Measurements from ENCODE around the gene FNIP2. TPM values are rescaled to one million over a fixed set of nuclear protein-coding genes. Genes with fewer than 3 reads are reported as not detected.

Gene FNIP2
- polyA plus RNA-seq, 1 donor from 2014 or later, result 51.7 TPM

DNA sequence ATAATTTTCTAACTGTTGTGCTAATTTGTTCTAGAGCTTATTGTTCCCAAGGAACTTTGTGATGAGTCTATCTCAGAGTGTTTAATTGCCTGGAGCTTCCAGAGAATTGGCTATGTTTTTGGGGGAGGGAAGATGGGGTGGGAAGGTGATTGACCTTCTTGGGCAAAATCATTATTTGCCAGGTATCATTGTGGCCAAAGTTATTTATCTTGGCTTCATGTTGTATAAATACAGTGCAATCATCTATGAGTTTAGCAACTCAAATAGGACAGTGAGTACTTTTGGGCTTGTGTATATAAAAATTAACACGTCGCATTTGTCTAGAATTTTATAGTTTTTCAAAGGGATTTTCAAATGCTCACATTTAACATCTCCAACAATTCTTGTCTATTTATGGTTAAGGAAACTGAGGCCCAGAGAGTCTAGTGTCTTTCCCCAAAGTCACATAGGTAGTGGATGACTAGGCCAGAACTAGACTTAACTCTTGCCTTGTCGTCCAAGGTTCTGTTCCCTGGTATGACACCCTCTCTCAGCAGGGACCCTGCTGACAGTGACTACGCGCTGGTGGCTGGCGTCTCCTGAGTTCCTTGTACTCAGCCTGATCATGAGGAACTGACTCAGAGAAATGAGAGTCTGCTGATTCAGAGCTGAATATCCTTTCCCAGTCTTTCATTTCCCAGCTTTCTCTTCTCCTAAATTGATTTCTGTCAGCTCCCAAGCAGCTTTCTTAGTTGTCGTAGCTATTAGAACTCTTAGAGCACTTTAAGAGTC lies 27.7 kb downstream of the FNIP2 start:
- H3K27me3 ChIP-seq (ENCODE audit: insufficient read depth, low read depth, low read length), result no peaks in the 10 kb centered on the region
- H3K9me2 ChIP-seq (ENCODE audit: insufficient read depth, low read length), result no peaks in the 10 kb centered on the region
- H3K27ac ChIP-seq (ENCODE audit: low read length), result no peak overlapping the region
- H3K36me3 ChIP-seq (ENCODE audit: insufficient read depth, low read length), result no peaks in the 10 kb centered on the region
- H3K9ac ChIP-seq (ENCODE audit: low read length), result no peak overlapping the region
- TF ChIP-seq POLR2AphosphoS5 (IDR thresholded peaks at IDR 0.05) (no peak), TAF1 (IDR thresholded peaks at IDR 0.05; ENCODE audit: low read depth) (no peak), MXI1 (conservative IDR thresholded peaks at IDR 0.05; ENCODE audit: poor library complexity, severe bottlenecking) (no peak)
- TF ChIP-seq, protein P1, sequence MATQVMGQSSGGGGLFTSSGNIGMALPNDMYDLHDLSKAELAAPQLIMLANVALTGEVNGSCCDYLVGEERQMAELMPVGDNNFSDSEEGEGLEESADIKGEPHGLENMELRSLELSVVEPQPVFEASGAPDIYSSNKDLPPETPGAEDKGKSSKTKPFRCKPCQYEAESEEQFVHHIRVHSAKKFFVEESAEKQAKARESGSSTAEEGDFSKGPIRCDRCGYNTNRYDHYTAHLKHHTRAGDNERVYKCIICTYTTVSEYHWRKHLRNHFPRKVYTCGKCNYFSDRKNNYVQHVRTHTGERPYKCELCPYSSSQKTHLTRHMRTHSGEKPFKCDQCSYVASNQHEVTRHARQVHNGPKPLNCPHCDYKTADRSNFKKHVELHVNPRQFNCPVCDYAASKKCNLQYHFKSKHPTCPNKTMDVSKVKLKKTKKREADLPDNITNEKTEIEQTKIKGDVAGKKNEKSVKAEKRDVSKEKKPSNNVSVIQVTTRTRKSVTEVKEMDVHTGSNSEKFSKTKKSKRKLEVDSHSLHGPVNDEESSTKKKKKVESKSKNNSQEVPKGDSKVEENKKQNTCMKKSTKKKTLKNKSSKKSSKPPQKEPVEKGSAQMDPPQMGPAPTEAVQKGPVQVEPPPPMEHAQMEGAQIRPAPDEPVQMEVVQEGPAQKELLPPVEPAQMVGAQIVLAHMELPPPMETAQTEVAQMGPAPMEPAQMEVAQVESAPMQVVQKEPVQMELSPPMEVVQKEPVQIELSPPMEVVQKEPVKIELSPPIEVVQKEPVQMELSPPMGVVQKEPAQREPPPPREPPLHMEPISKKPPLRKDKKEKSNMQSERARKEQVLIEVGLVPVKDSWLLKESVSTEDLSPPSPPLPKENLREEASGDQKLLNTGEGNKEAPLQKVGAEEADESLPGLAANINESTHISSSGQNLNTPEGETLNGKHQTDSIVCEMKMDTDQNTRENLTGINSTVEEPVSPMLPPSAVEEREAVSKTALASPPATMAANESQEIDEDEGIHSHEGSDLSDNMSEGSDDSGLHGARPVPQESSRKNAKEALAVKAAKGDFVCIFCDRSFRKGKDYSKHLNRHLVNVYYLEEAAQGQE (IDR thresholded peaks at IDR 0.05; ENCODE audit: borderline replicate concordance), result no peak
- no peaks in the 10 kb centered on the region for H4K20me1 ChIP-seq (ENCODE audit: insufficient read depth)
- H2AFZ ChIP-seq (ENCODE audit: low read depth, low read length), result no peak overlapping the region
- H3F3A ChIP-seq (ENCODE audit: insufficient read depth, low read length, poor library complexity, severe bottlenecking), result no peaks in the 10 kb centered on the region
- no peak overlapping the region for H3K4me3 ChIP-seq (ENCODE audit: low read length)
- no peak overlapping the region for H3K4me2 ChIP-seq (ENCODE audit: low read length)
- H3K9me3 ChIP-seq (ENCODE audit: low read length), result no peaks in the 10 kb centered on the region
- peaks cover 28% of the 10 kb centered on the region for H3K79me2 ChIP-seq (replicated peaks; ENCODE audit: insufficient read depth, low read length)

DNA sequence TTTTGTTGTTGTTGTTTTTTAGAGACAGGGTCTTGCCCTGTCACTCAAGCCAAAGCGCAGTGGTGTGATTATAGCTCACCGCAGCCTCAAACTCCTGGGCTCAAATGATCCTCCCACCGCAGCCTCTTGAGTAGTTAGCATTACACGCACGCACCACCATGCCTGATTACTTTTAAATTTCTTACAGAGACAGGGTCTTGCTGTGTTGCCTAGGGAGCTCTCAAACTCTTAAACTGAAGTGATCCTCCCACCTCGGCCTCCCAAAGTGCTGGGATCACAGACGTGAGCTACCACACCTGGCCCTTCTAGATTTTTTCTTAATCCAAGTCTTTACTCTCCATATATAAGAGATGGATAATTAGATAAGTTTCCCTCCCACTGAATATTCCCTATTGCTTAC lies 29.2 kb downstream of the FNIP2 start:
- no peak for TF ChIP-seq EP300 (conservative IDR thresholded peaks at IDR 0.05; ENCODE audit: poor library complexity, severe bottlenecking)
- no peak for TF ChIP-seq EZH2 (IDR thresholded peaks at IDR 0.05; ENCODE audit: borderline replicate concordance, insufficient read depth, low read length, poor library complexity, severe bottlenecking)
- TF ChIP-seq POLR2AphosphoS5 (IDR thresholded peaks at IDR 0.05), result no peak
- no peak for TF ChIP-seq SMC3 (conservative IDR thresholded peaks at IDR 0.05; ENCODE audit: poor library complexity)
- TF ChIP-seq, protein P2, sequence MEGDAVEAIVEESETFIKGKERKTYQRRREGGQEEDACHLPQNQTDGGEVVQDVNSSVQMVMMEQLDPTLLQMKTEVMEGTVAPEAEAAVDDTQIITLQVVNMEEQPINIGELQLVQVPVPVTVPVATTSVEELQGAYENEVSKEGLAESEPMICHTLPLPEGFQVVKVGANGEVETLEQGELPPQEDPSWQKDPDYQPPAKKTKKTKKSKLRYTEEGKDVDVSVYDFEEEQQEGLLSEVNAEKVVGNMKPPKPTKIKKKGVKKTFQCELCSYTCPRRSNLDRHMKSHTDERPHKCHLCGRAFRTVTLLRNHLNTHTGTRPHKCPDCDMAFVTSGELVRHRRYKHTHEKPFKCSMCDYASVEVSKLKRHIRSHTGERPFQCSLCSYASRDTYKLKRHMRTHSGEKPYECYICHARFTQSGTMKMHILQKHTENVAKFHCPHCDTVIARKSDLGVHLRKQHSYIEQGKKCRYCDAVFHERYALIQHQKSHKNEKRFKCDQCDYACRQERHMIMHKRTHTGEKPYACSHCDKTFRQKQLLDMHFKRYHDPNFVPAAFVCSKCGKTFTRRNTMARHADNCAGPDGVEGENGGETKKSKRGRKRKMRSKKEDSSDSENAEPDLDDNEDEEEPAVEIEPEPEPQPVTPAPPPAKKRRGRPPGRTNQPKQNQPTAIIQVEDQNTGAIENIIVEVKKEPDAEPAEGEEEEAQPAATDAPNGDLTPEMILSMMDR (IDR thresholded peaks at IDR 0.05; ENCODE audit: poor library complexity, severe bottlenecking), result no peak
- no peak for TF ChIP-seq TAF1 (IDR thresholded peaks at IDR 0.05; ENCODE audit: low read depth)
- TF ChIP-seq RAD21 (conservative IDR thresholded peaks at IDR 0.05), result no peak
- TF ChIP-seq, protein P1 (IDR thresholded peaks at IDR 0.05; ENCODE audit: borderline replicate concordance), result no peak
- no peak for TF ChIP-seq MXI1 (conservative IDR thresholded peaks at IDR 0.05; ENCODE audit: poor library complexity, severe bottlenecking)
- H3K27ac ChIP-seq (ENCODE audit: low read length), result no peak overlapping the region
- no peak overlapping the region for H3K4me2 ChIP-seq (ENCODE audit: low read length)
- no peaks in the 10 kb centered on the region for H3F3A ChIP-seq (ENCODE audit: insufficient read depth, low read length, poor library complexity, severe bottlenecking)
- no peaks in the 10 kb centered on the region for H3K27me3 ChIP-seq (ENCODE audit: insufficient read depth, low read depth, low read length)
- H3K9ac ChIP-seq (ENCODE audit: low read length), result no peak overlapping the region
- H3K9me2 ChIP-seq (ENCODE audit: insufficient read depth, low read length), result no peaks in the 10 kb centered on the region
- H3K36me3 ChIP-seq (ENCODE audit: insufficient read depth, low read length), result no peaks in the 10 kb centered on the region
- H3K9me3 ChIP-seq (ENCODE audit: low read length), result no peaks in the 10 kb centered on the region
- H2AFZ ChIP-seq (ENCODE audit: low read depth, low read length), result no peak overlapping the region
- peaks cover 26% of the 10 kb centered on the region for H3K79me2 ChIP-seq (replicated peaks; ENCODE audit: insufficient read depth, low read length)
- H4K20me1 ChIP-seq (ENCODE audit: insufficient read depth), result no peaks in the 10 kb centered on the region
- H3K4me3 ChIP-seq (ENCODE audit: low read length), result no peak overlapping the region

Measured in neural cell (in vitro differentiated cells).